Forelimb muscle (tissue), 1 donor: Measurements from ENCODE around the gene CRYAB. TPM values are rescaled to one million over a fixed set of nuclear protein-coding genes. Genes with fewer than 3 reads are reported as not detected.

Experiments used
- DNase-seq: peaks from one replicate; pipeline ENCODE4 v3.0.0-alpha.2; 2013; ENCODE audit warnings: low read depth
- polyA plus RNA-seq: library from polyadenylated mRNA; unstranded; fragments of 120-200 nt; gene quantifications from one replicate; pipeline ENCODE4 v1.2.1, GENCODE V29; 2013; ENCODE audit not compliant: insufficient read length

The CRYAB gene
- polyA plus RNA-seq, result 886 TPM

GRCh38 chr11:111911563-111912401 is at the start of gene CRYAB:
Gene CRYAB, minus strand, starts transcription at chr11:111911770. Its CDS starts 46 bp downstream, at chr11:111911724.
- DNase-seq, result no peak

- DNase-seq, result no peak
Measured at GRCh38 chr11:111960916-111961315, 49.3 kb upstream of the CRYAB start.

DNA sequence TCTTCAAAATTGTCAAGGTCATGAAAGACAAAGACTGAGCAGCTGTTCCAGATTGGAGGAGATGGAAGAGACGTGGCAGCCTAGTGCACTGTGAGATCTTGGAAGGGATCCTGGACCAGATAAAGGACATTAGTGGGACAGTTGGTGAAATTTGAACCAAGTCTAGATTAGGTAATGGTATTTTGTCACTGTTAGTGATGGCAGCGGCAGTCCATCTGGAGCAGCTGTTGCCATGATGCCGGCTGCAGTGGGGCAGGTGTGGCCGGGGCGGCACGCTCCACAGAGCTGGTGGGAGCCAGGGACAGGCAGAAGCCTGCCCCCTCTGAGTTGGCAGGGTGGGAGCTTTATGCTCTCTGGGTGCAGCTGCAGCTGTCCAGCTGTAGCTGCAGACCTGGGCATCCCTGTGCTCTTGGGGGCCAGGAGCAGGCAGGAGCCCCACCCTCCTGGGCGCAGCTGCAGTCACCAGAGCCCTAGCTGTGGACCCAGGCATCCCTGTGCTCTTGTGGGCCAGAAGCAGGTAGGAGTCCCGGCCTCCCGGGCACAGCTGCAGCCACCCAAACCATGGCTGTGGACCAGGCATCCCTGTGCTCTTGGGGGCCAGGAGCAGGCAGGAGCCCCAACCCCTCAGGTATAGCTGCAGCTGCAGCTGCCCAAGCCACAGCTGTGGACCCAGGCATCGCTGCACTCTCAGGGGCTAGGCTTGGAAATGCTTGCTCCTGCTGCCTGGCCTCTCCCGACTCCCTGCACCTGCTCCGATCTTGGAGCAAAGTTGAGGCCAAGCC is 46.3 kb upstream of the CRYAB start:
- DNase-seq, result no peak

DNA sequence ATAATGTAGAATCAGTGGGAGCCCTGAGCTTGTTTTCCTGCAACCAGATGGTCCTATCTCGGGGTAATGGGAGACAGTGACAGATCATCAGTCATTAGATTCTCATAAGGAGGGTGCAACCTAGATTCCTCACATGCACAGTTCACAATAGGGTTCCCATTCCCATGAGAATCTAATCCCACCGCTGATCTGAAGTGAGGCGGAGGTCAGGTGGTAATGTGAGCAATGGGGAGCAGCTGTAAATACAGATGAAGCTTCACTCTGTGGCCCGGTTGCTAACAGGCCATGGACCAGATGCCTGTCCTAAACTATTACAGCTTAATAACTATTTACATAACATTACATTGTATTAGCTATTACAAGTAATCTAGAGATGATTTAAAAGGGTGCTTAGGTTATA is 42.6 kb upstream of the CRYAB start:
- no peak for DNase-seq

DNA sequence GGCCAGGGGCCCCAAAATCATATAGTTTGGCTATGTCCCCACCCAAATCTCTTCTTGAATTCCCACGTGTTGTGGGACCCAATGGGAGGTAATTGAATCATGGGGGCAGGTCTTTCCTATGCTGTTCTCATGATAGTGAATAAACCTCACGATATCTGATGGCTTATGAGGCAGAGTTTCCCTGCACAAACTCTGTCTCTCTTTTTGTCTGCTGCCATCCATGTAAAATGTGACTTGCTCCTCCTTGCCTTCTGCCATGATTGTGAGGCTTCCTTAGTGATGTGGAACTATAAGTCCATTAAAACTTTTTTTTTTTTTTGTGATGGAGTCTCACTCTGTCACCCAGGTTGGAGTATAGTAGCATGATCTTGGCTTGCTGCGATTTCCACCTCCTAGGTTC is 40.0 kb upstream of the CRYAB start:
- DNase-seq, result no peak

- no peak for DNase-seq
Measured at GRCh38 chr11:111949519-111950426, 38.2 kb upstream of the CRYAB start.

- no peak for DNase-seq
Measured at GRCh38 chr11:111947143-111947542, 35.6 kb upstream of the CRYAB start.

- no peak for DNase-seq
Measured at GRCh38 chr11:111946499-111946898, 34.9 kb upstream of the CRYAB start.

DNA sequence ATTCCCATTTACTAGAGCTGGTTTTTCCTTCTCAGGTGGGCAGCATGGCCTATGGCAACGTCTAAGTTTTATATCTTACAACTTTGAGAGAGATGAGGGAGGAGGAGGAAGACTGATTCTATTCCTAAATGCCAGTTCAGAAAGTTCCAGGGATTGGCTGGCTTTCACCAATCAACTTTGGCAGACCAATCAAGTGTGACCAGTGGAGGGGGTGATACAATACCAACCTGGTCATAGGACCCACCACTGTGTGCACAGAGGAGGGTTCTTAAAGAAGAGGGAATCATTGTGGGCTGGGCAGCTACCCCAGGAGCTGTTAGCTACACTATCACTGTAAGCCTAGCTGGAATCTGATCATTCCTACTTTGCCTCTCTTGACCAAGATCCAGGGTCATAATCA is 33.6 kb upstream of the CRYAB start:
- no peak for DNase-seq

- DNase-seq, result no peak
Measured at GRCh38 chr11:111944651-111945051, 33.1 kb upstream of the CRYAB start.

- DNase-seq, result no peak
Measured at GRCh38 chr11:111944139-111944538, 32.6 kb upstream of the CRYAB start.

- DNase-seq, result no peak
Measured at GRCh38 chr11:111942829-111943228, 31.3 kb upstream of the CRYAB start.

- no peak for DNase-seq
Measured at GRCh38 chr11:111941963-111942362, 30.4 kb upstream of the CRYAB start.

- DNase-seq, result no peak
Measured at GRCh38 chr11:111939836-111940604, 28.4 kb upstream of the CRYAB start.

- no peak for DNase-seq
Measured at GRCh38 chr11:111938687-111939160, 27.2 kb upstream of the CRYAB start.

DNA sequence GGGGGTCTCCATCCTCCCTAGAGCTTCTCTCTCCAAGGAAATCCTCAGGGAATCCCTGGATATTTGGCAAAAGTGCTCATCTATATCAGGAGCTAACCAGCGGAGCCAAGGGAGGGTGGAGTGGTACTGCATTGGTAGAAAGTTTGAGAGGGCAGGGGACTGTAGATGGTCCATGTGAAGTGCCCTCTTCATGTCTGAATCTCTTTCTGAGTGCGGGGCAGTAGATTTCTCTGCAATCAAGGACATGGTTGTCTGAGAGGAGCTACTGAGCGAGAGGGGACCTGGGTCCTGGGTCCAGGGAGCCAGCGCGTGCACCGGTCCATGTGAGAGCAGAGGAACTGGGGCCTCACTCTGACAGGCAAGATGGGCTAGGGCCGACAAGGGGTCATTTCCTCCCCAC is 26.3 kb upstream of the CRYAB start:
- no peak for DNase-seq

DNA sequence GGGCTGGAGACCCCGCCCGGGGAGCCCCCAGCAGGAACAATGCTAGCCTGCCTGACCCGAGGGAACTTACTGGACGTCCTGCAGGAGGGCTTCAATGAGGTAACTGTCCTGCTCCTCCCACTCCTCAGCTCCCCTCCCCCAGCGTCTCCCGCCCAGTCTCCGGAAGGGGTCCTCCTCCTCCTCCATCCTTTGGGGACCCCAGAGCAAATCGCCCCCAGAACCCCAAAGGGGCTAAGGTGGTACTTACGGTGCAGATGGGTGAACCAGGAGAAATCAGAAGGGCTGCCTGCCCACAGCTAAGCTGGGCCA is 25.8 kb upstream of the CRYAB start:
- no peak for DNase-seq

- no peak for DNase-seq
Measured at GRCh38 chr11:111936040-111936540, 24.5 kb upstream of the CRYAB start.

- no peak for DNase-seq
Measured at GRCh38 chr11:111935317-111936039, 23.9 kb upstream of the CRYAB start.

DNA sequence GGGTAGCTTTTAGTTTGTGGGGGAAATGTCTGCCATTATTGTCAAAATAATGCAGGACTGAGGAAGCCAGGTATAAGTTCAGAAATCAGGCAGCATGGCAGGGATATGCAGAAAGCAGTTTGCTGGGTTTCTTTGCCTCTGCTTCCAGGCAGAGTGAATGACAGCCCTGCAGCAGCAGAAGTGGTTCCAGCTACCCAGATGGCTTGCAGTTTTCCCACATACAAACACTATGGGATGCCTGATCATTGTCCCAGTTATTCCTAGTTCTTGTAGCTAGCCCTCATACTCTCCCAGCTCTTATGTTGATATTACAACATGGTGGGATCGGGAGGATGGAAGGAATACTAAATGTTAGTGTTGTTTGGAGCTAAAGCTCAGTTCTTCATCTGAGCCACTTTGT is 22.7 kb upstream of the CRYAB start:
- no peak for DNase-seq
